Effector CD4-positive, alpha-beta T cell (primary cell): Measurements from ENCODE around the gene ERCC1.

Source experiments
- DNase-seq: peaks from one replicate; pipeline ENCODE4 v3.0.0-alpha.2; 2020

Gene ERCC1

DNA sequence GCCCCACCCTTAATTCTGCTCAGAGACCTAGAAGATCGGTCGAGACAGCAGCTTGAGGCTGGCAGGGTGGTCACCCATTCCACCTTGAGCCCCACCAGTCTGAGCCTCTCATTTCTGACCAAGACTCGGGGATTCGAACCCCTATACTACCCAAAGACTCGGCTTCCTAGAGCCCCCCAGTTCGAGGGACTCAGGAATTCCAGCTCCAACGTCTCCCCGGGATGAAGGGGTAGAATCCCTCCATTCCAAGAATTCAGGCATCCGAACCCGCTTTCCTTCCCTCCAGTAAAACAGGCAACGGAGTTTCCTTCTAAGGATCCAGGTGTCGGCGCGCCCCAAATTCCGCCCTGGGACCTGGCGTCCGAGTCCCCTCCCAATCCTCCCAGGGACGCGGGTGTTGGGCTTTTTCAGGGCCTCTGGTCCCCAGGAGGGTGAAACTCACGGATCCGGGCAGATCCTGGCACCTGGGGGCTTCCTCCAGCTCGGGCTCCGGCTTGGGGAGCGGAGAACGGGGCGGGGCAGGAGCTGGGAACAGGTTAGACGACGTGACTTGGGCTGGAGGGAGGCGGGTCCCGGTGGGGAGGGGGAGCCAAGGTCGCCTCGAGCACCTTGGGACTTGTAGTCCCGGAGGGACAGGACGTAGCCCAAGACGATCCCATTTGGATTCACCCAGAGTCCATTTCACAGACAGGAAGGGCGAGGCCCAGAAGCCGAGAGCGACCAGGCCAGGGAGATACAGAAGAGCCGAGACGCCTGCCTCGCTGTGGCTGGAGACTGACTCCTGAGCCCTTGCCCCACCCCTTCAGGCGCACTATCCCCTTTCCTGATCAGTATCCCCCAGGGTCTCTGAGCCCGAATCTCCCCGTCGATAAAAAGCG lies 18.9 kb downstream of the ERCC1 start, which contains the start of gene PPP1R13L:
Gene PPP1R13L, minus strand, starts transcription at position 513 of the 878 bp plus-strand sequence. CDS start 6,751 bp downstream, outside the sequence.
- peak; percentile 37 for DNase-seq

DNA sequence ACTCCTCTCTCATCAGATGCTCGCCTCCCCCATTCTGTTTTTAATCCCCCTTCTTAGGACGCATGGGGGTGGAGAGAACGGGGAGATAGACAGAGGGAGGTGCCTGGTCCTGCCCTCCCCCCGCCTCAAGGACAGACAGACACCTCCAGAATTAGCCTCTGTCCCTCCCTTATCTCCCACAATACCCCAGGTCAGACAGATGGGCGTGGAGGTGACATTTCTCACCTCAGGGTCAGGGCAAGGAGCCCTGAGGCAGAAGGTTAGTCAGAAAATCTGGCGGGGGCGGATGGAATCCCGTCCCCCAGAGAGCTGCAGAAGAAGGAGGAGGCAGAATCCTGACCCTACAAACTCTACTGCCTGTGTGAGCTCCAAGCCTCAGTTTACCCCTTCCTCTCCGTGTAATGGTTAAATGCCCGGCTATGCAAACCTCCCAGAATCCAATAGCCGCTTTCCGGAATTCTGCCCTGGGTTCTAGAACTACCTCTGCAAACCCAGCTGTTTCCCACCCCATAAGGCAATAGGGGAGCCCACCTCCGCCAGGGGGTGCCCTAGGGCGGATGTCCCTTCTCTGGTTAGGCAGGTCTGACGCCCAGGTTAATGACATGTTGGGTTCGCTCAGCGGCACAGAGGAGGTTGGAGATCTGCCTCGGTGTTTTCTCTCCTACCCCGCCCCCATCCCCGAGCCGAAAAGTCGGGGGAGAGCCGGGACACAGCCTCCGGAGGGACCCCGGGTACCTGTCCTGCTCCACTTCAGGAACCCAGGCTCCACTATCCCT lies 19.7 kb downstream of the ERCC1 start:
- DNase-seq = peak; percentile 62

DNA sequence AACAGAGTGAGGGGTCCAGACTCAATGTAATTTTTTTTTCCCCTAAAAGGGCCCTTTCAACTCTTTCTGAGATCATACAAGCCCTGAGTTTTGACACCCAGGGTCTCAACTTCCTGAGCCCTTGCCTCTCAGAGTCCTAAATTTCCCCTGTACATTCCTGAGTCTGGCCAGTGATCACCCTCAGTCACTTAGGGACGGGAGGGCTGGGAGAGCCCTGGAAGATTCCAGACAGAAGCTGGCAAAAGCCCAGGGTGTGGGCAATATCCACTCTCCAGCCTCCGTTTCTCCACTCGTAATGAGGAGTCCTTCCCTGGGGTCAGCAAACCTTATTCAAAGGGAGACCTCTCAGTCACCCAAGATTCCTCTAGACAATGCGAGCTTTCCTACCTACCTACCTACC lies 20.4 kb downstream of the ERCC1 start:
- DNase-seq = no peak

DNA sequence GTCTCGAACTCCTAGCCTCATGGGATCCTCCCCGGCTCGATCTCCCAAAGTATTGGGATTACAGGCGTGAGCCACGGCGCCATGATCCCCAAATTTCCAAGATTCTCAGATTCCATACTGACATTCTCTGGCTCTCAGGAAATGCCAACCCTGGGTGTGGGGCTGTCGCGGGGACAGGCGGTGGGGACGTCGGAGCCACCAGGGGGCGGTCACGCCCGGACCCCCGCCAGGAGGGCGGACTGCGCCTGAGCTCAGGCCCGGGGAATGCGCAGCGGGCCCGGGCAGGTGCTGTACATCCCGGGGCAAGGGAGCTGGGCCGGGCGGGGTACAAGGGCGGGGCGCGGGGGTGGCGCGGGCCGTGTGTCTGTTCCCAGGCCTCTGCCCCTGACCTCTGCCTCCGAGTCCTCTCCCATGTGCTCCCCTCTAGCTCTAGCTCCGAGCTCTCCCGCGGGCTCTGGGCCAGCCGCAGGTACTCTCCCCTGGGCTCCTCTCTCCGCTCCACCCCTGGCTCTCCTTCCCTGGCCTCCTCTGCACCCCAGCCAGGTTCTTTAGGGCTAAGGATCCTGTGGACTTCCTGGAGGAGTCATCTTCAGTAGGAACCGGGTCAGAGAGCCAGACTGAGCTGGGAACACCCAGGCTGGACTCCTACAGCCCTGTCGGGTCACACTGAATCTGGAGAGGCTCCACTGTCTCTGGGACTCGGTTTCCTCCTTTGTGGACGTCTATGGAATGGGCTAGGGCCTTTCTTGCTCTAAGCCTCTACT lies 21.2 kb downstream of the ERCC1 start:
- no peak for DNase-seq

DNA sequence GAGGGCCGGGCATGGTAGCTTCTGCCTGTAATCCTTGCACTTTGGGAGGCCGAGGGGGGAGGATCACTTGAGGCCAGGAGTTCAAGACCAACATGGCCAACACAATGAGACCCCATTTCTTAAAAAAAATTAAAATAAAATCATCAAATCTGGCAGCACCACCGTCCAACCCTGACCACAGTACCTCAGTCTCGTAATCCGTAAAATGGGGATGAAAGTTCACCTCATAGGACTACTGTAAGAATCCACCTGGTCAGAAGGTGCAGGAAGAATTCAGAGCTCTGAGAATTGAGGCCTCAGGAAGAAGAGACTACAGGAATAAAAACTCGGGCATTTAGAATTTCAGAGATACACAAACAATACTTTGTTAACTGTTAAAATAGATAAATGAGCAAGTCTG lies 21.9 kb downstream of the ERCC1 start:
- no peak for DNase-seq

DNA sequence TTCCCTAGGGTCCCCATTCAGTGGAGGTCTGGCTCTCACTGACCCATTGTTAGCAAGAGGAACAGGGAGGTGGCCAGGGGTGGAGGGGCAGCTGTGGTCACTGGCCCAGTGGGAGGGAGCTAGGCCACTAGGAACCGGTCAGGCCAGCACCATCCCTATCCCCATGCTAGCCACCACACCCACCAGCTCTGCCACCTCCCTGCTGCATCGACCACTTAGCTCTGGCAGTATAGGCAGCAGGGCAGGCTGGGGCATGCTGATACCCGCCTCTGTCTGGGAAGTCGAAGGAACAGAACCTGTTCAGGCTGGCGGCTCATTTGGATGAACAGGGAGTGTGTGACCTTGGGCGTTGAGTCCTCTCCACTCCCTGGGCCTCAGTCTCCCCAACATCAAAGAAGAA lies 23.5 kb downstream of the ERCC1 start:
- no peak for DNase-seq

DNA sequence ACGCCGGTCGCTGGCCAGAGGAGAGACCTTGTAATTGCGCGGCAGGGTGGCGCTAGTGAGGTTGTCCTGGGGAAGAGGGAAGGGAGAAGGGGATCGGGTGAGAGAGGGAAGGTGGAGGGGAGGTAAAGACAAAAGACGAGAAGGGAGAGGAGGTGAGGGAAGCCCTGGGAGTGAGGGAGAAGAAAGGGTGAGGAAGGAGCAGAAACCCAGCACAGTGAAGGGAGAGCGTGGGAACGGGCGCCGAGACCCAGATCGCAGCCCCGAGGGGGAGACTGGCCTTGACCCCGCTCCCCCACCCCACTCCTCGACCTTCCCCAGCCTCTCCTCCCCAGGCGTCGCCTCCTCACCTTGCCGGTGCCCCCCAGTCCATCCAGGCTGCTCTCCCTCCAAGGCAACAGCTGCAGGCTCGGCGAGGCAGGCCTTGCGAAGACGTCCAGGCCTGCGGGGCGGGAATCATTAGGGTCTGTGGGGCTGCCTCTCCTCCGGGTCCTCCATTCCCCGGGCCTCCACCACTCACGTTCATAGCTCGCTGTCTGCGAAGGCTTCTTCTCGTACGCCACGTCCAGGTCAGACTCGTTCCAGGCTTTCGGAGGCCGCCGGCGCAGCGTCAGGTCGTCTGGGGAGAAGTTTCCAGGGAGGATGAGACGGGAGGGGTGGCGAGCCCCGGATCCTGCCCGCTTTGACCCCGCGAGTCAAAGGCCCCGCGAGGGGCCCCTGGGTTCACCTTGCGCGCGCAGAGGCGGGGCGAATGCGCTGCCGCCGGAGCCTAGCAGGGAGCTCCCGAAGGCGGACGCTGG lies 27.7 kb downstream of the ERCC1 start:
- no peak for DNase-seq

DNA sequence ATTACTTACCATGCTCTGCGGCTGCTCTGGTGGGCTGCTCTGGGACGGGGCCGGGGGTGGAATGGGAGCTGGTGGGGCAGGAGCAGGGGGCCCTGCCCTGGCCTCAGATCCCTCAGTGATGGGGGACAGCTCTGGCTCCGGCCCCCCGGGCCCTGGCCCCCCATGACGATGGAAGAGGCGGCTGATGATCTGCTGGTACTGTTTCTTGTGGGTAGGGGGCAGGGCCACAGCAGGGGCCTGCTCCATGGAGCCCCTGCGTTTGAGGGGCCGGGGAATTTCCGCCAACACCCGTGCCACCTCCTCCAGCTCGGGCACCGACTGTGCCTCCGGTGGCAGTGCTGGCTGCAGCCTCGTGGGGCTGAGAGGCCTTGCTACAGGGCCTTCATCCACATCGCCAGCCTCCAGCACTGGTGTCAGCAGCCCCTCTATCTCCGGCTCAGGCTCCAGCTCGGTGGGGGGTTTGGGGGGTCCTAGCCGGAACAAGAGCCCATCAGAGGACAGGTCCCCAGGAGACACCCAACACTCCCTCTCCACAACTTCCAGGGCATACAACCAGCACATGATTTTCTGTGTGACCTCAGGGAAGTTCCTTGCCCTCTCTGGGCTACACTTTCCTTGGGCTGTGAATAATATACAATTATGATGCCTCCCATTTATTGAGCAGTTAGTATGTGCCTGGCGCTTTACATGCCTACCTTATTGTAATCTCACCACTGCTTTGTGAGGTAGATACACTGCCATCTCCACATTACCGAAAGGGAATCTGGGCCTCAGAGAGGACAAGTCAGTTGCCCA lies 31.6 kb downstream of the ERCC1 start:
- DNase-seq = no peak

DNA sequence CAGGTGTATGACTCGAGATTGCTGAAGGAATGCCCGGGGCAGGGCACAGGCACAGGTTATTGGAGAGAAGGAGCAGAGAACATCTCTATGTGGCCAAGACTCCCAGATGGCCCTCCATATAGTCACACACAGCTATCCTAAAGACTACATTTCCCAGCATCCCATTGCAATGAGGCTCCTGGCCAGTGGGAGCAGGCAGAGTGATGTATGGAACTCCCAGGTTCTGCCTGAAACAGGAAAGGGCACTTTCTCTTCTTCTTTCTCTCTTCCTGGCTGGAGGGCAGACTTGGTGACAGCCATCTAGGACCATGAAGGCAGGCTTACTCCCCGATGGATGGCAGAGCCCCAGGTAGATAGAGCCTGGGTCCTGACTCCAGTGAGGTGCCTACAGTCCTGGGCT lies 32.4 kb downstream of the ERCC1 start:
- no peak for DNase-seq

DNA sequence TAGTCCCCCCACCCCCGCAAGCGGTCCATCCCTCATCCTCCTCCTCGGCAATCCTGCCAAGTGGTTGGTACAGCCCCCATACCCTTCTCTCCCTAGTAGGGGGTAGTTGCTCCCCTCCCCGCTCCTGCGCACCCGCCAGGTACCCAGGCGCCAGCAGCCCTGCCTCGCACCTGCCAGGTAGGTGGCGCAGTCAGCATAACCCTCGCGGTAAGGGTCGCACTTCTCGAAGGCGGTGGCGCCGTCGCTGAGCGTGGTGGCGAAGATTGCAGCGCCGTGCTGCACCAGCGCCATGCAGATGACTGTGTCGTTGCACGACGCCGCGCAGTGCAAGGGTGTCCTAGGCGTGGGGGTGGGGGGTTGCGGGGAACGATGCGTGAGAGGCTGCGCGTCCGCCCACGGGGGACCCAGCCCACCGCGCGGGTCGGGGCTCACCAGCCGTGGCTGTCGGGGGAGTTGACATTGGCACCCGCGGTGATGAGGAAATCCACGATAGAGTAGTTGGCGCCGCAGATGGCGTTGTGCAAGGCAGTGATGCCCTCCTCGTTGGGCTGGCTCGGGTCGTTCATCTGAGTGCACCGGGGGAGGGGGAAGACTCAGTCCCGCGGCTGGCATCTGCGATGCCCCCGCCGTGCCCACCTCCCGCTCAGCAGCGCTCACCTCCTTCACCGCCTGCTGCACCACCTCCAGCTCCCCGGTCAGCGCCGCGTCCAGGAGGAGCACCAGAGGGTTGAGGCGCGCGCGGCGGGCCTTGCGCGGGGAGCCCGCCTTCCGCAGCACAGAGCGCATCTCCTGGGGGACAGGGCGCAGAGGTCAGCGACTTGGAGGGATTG lies 38.1 kb downstream of the ERCC1 start:
- no peak for DNase-seq

DNA sequence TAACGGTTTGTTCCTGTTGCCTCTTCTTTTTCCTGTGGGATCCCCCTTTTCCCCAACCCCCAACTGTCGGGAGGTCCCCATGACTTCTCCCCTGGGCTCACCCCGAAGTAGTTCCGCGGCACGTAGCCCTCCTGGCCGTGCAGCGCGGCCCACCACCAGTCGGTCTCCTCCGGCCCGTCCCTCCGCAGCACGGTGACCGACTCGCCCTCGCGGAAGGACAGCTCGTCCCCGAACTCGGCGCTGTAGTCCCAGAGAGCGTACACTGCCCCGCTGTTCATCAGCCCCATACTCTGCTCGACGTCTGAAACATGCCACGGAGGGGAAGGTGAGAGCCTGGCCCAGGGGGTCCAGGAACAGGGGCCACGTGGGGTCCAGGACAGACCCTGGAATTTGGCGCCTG lies 41.3 kb downstream of the ERCC1 start:
- DNase-seq = no peak

DNA sequence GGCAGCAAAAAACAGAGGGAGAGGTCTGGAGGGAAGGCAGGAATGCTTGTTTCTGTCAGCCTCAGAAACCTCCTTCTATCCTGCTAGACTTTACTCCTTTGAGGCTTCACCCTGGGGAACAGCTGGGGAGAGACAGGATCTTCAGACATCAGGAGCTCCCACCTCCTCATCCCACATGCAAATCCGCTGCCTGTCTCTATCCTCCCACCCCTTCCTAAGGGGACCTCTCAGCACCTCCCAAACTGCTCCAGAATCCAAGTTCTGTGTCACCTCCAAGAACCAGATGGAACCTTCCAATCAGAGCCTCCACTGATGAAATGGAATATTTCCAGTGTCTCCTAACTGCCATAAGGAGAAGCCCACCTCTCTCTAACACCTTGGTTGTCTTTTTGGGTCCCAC lies 43.6 kb downstream of the ERCC1 start:
- no peak for DNase-seq

DNA sequence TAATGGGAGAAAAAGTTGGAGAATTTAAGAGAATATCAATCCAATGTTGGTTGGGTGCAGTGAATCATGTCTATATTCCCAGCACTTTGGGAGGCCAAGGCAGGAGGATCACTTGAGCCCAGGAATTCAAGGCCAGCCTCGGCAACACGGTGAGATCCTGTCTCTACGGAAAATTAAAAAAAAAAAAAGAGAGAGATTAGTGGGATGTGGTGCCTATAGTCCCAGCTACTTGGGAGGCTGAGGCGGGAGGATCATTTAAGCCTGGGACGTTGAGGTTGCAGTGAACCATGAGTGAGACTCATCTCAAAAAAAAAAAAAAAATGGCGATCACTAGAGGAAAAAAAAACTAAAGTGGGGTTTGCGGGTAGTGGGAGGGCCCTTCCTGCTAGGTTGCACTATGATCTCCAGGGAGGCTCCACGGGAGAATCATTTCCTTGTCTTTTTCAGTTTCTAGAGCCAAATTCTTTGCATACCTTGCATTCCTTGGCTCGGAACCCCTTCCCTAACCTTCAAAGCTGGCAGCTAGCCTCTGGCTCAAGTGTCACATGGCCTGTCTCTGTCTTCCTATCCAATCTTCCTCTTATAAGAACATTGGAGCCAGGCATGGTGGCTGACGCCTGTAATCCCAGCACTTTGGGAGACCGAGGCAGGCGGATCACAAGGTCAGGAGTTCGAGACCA lies 47.5 kb downstream of the ERCC1 start:
- DNase-seq = no peak

DNA sequence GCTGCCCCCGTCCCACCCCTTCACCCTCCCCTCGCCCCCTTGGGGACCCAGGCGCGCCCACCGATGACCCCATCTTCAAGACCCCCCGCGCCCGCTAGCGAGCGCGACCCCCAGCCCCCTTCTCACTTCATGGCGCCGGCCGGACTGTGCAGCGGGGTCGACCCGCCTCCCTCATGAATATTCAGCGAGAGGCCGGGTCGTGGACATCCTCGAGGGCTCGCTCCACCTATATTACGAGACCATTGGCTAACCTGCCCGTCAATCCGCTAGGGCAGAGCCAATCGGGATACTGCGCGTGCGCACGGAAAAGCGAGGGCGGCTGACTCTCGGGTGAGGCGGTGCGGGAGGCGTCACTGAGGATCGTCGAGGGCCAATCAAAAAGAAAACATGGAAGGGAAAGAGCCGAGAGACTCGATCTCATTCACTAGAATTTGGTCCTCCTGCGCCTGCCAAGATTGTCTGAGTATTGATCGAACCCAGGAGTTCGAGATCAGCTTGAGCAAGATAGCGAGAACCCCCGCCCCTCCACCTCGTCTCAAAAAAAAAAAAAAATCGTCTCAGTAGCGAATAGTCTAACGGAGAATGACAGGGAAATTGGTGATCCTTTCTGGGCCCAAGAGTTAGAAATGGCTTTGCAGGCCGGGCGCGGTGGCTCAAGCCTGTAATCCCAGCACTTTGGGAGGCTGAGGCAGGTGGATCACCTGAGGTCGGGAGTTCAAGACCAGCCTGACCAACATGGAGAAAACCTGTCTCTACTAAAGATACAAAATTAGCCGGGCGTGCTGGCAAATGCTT lies 53.1 kb downstream of the ERCC1 start, which contains the start of gene ERCC2:
Gene ERCC2, minus strand, starts transcription at position 164 of the 795 bp plus-strand sequence. Its CDS starts 33 bp downstream, at position 131.
- peak; percentile 99 for DNase-seq

DNA sequence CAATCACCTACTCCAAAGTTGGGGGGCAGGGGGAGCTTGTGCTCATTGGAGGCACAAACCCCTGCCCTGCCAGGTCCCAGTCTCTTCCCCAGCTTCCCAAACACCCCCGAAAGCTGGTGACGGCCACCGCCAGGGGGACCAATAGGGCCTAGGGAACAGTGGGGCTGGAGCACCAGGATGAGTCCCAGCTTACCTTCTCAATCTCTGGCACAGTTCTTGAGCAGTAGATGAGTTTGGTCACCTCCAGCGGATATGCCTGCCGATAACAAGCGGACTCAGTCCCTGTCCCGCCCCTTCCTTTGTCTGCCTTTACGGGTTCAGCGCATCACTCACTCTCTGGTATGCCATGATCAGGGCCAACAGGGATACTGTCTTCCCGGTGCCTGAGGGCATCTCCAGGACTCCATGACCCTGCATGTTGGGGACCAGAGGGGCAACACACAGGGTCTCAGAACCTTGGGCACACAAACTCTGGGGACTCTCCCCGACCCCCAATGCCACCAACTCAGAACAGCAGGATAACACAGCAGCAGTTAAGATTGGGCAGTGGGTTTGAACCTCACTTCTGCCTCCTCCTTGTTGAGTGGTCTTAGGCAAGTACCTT lies 54.9 kb downstream of the ERCC1 start:
- no peak for DNase-seq

DNA sequence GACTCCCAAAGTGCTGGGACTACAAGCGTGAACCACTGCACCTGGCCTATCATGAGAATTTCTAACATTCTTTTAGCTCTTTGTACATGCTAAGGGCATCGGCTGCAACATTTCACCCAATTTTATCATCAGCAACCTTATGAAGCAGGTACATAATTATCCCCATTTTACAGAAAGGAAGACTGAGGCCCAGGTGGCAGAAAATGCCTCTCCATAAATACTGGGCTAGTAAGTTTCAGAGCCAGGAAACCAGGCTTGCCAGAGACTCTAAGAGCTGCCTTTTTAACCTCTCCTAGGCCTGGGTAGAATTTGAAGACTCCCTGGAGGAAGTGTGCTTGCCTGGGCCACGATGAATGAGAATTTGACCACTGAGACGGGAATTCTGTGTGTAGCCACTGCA lies 55.6 kb downstream of the ERCC1 start:
- DNase-seq = no peak

DNA sequence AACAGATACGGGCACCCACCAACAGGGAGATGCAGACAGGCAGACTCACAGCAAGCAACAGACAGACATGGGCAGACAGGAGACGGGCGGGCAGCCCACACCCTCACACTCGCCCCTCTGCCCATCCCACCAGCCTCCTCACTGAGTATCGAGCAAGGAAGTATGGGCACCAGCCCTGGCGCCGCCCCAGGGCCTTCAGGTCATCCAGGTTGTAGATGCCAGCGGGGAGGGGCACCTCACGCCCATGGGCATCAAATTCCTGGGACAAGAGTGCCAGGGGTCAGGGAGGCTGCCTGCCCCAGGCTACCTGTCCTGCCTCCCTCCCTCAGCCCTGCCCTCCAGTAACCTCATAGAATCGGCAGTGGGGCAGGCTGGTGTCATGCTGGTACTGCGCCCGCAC lies 59.0 kb downstream of the ERCC1 start:
- DNase-seq = no peak

DNA sequence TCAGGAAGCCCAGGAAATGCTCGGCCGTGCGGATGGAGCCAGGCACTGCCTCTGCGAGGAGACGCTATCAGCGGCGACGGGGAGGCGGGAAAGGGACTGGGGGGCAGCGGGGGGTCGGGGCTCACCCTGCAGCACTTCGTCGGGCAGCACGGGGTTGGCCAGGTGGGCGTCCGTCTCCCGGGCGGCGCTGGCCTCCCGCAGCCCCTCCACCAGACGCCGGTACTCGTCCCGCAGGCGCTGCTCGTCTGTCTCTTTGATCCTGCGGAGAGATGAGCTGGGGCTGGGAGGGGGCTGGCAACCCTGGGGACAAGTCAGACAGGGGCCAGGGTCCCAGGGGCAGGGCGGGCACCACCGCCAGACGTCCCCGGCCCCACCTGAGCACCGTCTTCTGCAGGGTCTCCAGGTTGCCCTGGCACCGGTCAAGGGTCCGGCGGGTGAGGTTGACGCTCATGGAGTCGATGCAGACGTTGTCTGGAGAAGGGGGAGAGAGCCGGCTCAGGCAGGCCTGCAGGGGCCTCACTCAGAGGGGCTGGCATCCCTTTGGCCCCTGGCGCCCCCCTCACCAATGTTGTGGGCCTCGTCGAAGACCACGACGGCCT lies 59.8 kb downstream of the ERCC1 start:
- no peak for DNase-seq
